Fibroblast of lung (primary cell): Measurements from ENCODE around the gene KCNH2. TPM values are rescaled to one million over a fixed set of nuclear protein-coding genes. Genes with fewer than 3 reads are reported as not detected.

ENCODE experiments used
- DNase-seq, 2 donors: peaks; one replicate each; pipeline versions ENCODE4 v3.0.0 to v3.0.0-alpha.2; 2010; ENCODE audit warnings: low read depth in 2 of 2
- H2AFZ ChIP-seq: 2 replicates; pipeline ENCODE4 v1.5.1; 2012; ENCODE audit warnings: low read length, control low read depth, inconsistent platforms
- H3K27ac ChIP-seq: 2 replicates; pipeline ENCODE4 v1.5.1; 2011; ENCODE audit warnings: low read length, control low read depth; ENCODE audit not compliant: insufficient read depth
- H3K27me3 ChIP-seq: 2 replicates; pipeline ENCODE4 v1.5.1; 2011; ENCODE audit warnings: mild to moderate bottlenecking, low read length; ENCODE audit not compliant: control insufficient read depth, insufficient read depth
- H3K36me3 ChIP-seq: 2 replicates; pipeline ENCODE4 v1.5.1; 2011; ENCODE audit warnings: low read length; ENCODE audit not compliant: control insufficient read depth, insufficient read depth
- H3K4me1 ChIP-seq: 2 replicates; pipeline ENCODE4 v1.5.1; 2011; ENCODE audit warnings: low read length; ENCODE audit not compliant: control insufficient read depth, insufficient read depth; ENCODE audit errors: extremely low read depth
- H3K4me2 ChIP-seq: 2 replicates; pipeline ENCODE4 v1.5.1; 2011; ENCODE audit warnings: low read length, control low read depth; ENCODE audit not compliant: insufficient read depth; ENCODE audit errors: extremely low read depth
- H3K4me3 ChIP-seq, 4 experiments: fragments of 200-600 bp in 1 of 4; sonication (generic) in 1 of 4; replicated peaks in 1 of 4; 2 replicates each; pipeline ENCODE4 v1.5.1; 2011 to 2016; ENCODE audit warnings: low read length in 4 of 4, low read depth in 3 of 4, mild to moderate bottlenecking in 3 of 4, control low read depth in 2 of 4, inconsistent platforms in 1 of 4, mixed read lengths in 1 of 4; ENCODE audit not compliant: insufficient read depth in 1 of 4; ENCODE audit errors: control extremely low read depth in 1 of 4
- H3K79me2 ChIP-seq: 2 replicates; pipeline ENCODE4 v1.5.1; 2012; ENCODE audit warnings: mild to moderate bottlenecking, low read length, inconsistent platforms; ENCODE audit not compliant: control insufficient read depth, insufficient read depth
- H3K9ac ChIP-seq: 2 replicates; pipeline ENCODE4 v1.5.1; 2011; ENCODE audit warnings: mild to moderate bottlenecking, low read length, control low read depth; ENCODE audit not compliant: insufficient read depth
- H3K9me3 ChIP-seq: 2 replicates; pipeline ENCODE4 v1.5.1; 2012; ENCODE audit warnings: low read depth, low read length; ENCODE audit not compliant: control insufficient read depth, insufficient read depth
- H4K20me1 ChIP-seq: 2 replicates; pipeline ENCODE4 v1.5.1; 2011; ENCODE audit warnings: low read length; ENCODE audit not compliant: control insufficient read depth, insufficient read depth; ENCODE audit errors: extremely low read depth
- EZH2 ChIP-seq: IDR thresholded peaks from 2 replicates; pipeline ENCODE4 v1.5.1; 2012; ENCODE audit warnings: low read length, control low read depth, mild to moderate bottlenecking; ENCODE audit errors: missing control alignments
- polyA plus RNA-seq, 2 donors: library from polyadenylated mRNA; depleted of rRNA in 1 of 2; stranded (reverse) in 1 of 2; unstranded in 1 of 2; fragments of >200 nt; gene quantifications; 2 replicates each; pipeline ENCODE4 v1.2.1, GENCODE V29; 2011 to 2012; ENCODE audit warnings: missing spikeins in 1 of 2
- total RNA-seq: library from RNA; depleted of rRNA; stranded (reverse); fragments of >200 nt; gene quantifications from 2 replicates; pipeline ENCODE4 v1.2.1, GENCODE V29; 2014
- TF ChIP-seq, protein P1 (sequence below), 2 donors: IDR thresholded peaks in 1 of 2; conservative IDR thresholded peaks in 1 of 2; 1 replicate in 1 of 2; 2 replicates in 1 of 2; pipeline ENCODE4 v1.5.1; 2011 to 2012; ENCODE audit warnings: low read length in 2 of 2, control low read depth in 1 of 2, inconsistent platforms in 1 of 2, low read depth in 1 of 2, mild to moderate bottlenecking in 1 of 2

The KCNH2 gene
- total and polyA plus RNA-seq, 2 donors (not counting 1 experiment from before 2014, with no cell fraction given): 0.15 to 6.1 TPM

DNA sequence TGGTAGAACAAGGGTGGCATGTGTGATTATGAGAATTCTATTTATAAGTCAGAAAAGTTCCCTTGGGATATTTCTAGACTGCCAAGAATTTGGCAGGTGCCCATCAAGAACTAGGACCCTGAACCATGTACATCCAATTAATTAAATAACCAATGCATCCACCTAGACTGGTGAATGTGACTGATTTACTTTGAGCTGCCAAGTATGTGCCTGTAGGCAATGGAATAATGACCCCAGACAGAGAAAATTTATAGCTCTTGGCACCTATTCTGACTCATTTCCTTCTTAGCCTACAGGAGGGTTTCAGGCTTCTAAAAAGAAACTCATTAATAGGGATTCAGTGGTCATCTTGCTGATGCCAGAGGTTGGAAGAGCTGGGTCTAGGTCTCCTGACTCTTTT, 54.9 kb downstream of the KCNH2 start:
- Histone ChIP-seq H2AFZ (no peak overlapping the region), H3K27me3 (no peaks in the 10 kb centered on the region), H3K27ac (no peak overlapping the region), H3K9ac (no peak overlapping the region), H3K4me1 (no peaks in the 10 kb centered on the region), H3K36me3 (no peaks in the 10 kb centered on the region), H3K4me2 (no peak overlapping the region), H3K4me3 (no peak overlapping the region), H3K9me3 (no peaks in the 10 kb centered on the region), H4K20me1 (no peaks in the 10 kb centered on the region), H3K79me2 (no peaks in the 10 kb centered on the region)
- TF ChIP-seq, protein P1, sequence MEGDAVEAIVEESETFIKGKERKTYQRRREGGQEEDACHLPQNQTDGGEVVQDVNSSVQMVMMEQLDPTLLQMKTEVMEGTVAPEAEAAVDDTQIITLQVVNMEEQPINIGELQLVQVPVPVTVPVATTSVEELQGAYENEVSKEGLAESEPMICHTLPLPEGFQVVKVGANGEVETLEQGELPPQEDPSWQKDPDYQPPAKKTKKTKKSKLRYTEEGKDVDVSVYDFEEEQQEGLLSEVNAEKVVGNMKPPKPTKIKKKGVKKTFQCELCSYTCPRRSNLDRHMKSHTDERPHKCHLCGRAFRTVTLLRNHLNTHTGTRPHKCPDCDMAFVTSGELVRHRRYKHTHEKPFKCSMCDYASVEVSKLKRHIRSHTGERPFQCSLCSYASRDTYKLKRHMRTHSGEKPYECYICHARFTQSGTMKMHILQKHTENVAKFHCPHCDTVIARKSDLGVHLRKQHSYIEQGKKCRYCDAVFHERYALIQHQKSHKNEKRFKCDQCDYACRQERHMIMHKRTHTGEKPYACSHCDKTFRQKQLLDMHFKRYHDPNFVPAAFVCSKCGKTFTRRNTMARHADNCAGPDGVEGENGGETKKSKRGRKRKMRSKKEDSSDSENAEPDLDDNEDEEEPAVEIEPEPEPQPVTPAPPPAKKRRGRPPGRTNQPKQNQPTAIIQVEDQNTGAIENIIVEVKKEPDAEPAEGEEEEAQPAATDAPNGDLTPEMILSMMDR (conservative IDR thresholded peaks at IDR 0.05 in 1 of 2, IDR thresholded peaks at IDR 0.05 in 1 of 2; ENCODE audit: low read depth in 1 of 2, low read length in 2 of 2): no peak
- no peak for TF ChIP-seq EZH2
- peak in 1 of 2 donors; percentile 39 for DNase-seq

DNA sequence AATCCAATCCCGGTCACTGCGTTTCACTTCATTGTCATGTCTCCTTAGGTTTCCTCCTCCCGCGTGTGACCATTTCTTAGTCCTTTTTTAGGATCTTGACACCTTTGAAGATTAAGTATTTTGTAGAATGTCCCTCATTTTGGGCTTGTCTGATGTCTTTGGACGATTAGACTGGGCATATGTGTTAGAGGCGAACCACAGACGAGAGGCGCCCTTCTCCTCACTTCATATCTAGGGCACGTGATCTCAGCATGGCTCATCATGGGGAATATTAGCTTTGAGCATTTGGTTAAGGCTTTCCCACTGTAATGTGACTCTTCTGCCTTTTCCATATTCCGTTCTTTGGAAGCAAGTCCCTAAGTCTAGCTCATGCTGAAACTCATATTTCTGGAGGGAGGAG, 59.0 kb downstream of the KCNH2 start:
- H3K4me3 ChIP-seq: no peak overlapping the region
- DNase-seq: no peak
- H3K27ac ChIP-seq: no peak overlapping the region
- H3K36me3 ChIP-seq: no peaks in the 10 kb centered on the region
- H2AFZ ChIP-seq: no peak overlapping the region
- TF ChIP-seq, protein P1 (conservative IDR thresholded peaks at IDR 0.05 in 1 of 2, IDR thresholded peaks at IDR 0.05 in 1 of 2; ENCODE audit: low read depth in 1 of 2, low read length in 2 of 2): no peak
- no peak for TF ChIP-seq EZH2
- no peaks in the 10 kb centered on the region for H3K79me2 ChIP-seq
- H3K4me2 ChIP-seq: no peak overlapping the region
- no peaks in the 10 kb centered on the region for H3K9me3 ChIP-seq
- H3K4me1 ChIP-seq: no peaks in the 10 kb centered on the region
- H3K9ac ChIP-seq: no peak overlapping the region
- no peaks in the 10 kb centered on the region for H3K27me3 ChIP-seq
- no peaks in the 10 kb centered on the region for H4K20me1 ChIP-seq

DNA sequence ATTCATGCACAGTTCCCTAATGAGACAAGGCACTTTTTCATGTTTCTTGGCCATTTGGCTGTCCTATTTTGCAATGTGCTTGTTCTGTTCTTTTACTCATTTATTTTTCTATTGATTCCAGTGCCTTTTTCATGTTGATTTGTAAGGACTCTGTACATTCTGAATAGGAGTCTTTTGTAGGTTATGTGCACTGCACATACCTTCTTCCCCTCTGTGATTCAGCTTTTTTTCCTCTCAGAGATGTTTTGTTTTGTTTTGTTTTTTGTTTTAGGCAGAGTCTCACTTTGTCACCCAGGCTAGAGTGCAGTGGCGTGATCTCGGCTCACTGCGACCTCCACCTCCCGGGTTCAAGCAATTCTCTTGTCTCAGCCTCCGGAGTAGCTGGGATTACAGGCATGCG, 59.7 kb downstream of the KCNH2 start:
- TF ChIP-seq, protein P1 (conservative IDR thresholded peaks at IDR 0.05 in 1 of 2, IDR thresholded peaks at IDR 0.05 in 1 of 2; ENCODE audit: low read depth in 1 of 2, low read length in 2 of 2): no peak
- TF ChIP-seq EZH2: no peak
- H3K36me3 ChIP-seq: no peaks in the 10 kb centered on the region
- H3K9ac ChIP-seq: no peak overlapping the region
- H3K4me1 ChIP-seq: no peaks in the 10 kb centered on the region
- H3K4me2 ChIP-seq: no peak overlapping the region
- no peak overlapping the region for H2AFZ ChIP-seq
- H3K79me2 ChIP-seq: no peaks in the 10 kb centered on the region
- no peak overlapping the region for H3K4me3 ChIP-seq
- no peaks in the 10 kb centered on the region for H3K27me3 ChIP-seq
- no peaks in the 10 kb centered on the region for H4K20me1 ChIP-seq
- H3K27ac ChIP-seq: no peak overlapping the region
- no peak for DNase-seq
- no peaks in the 10 kb centered on the region for H3K9me3 ChIP-seq
